Liver (tissue), 3 donors: ENCODE data around the gene PDE4B.

ENCODE experiments used
- HNF4A ChIP-seq, 2 donors: conservative IDR thresholded peaks; 2 replicates each; pipeline ENCODE4 v1.6.1; 2016; ENCODE audit warnings: antibody characterized with exemption in 2 of 2, mild to moderate bottlenecking in 2 of 2
- RAD21 ChIP-seq, 2 donors: IDR thresholded peaks; 2 replicates each; pipeline ENCODE4 v1.6.1; 2016; ENCODE audit warnings: antibody characterized with exemption in 2 of 2, mild to moderate bottlenecking in 2 of 2
- RXRA ChIP-seq, 2 donors: IDR thresholded peaks; 2 replicates each; pipeline ENCODE4 v1.6.1; 2017 to 2018; ENCODE audit warnings: antibody characterized with exemption in 2 of 2, mild to moderate bottlenecking in 1 of 2
- YY1 ChIP-seq: IDR thresholded peaks from 2 replicates; pipeline ENCODE4 v1.6.1; 2016; ENCODE audit warnings: antibody characterized with exemption, mild to moderate bottlenecking
- TF ChIP-seq, protein P1 (sequence below): fragments of 150-350 bp; IDR thresholded peaks from 2 replicates; pipeline ENCODE4 v1.5.1; 2017; ENCODE audit warnings: improper control_type of control experiment, low read depth, low read length; ENCODE audit not compliant: missing input control
- TF ChIP-seq, protein P2 (sequence below): IDR thresholded peaks from 2 replicates; pipeline ENCODE4 v1.6.1; 2016; ENCODE audit warnings: antibody characterized with exemption
- TF ChIP-seq, protein P3 (sequence below): IDR thresholded peaks from 2 replicates; pipeline ENCODE4 v1.6.1; 2016; ENCODE audit warnings: antibody characterized with exemption, mild to moderate bottlenecking
- TF ChIP-seq, protein P4 (sequence below): IDR thresholded peaks from 2 replicates; pipeline ENCODE4 v1.6.1; 2016; ENCODE audit warnings: antibody characterized with exemption
- donor health status: healthy.
- donor health status: healthy.

DNA sequence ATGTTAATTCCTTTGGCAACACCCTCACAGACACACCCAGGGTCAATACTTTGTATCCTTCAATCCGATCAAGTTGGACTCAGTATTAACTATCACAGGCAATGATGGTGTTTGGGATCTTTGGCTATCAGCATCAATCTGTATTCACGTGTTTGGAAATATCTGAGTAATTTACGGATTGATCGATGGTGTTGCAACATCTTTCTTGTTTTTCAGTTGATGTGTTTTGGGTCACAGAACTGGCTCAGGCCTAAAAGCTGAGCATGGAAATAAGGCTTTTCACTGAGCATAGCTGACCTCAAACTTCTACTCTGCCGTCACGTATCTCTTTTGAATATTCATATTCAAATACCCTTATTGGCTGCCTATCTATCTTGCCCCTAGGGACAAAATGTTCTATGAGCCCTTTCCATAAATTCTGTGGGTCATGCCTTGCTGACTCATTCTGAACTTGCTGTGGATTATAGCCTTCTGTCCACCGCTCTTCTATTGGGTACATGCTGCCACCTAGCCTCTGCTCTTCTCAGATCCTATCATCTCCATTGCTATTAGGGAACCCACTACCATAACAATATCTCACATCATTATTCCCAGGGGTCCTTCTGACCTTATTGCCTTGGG lies 156.0 kb downstream of the PDE4B start:
- TF ChIP-seq, protein P1, sequence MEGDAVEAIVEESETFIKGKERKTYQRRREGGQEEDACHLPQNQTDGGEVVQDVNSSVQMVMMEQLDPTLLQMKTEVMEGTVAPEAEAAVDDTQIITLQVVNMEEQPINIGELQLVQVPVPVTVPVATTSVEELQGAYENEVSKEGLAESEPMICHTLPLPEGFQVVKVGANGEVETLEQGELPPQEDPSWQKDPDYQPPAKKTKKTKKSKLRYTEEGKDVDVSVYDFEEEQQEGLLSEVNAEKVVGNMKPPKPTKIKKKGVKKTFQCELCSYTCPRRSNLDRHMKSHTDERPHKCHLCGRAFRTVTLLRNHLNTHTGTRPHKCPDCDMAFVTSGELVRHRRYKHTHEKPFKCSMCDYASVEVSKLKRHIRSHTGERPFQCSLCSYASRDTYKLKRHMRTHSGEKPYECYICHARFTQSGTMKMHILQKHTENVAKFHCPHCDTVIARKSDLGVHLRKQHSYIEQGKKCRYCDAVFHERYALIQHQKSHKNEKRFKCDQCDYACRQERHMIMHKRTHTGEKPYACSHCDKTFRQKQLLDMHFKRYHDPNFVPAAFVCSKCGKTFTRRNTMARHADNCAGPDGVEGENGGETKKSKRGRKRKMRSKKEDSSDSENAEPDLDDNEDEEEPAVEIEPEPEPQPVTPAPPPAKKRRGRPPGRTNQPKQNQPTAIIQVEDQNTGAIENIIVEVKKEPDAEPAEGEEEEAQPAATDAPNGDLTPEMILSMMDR, result no peak
- TF ChIP-seq, protein P2, sequence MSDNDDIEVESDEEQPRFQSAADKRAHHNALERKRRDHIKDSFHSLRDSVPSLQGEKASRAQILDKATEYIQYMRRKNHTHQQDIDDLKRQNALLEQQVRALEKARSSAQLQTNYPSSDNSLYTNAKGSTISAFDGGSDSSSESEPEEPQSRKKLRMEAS, result no peak
- peak in 1 of 2 donors; percentile 13 for TF ChIP-seq RAD21 (IDR thresholded peaks at IDR 0.05)
- TF ChIP-seq, protein P3, sequence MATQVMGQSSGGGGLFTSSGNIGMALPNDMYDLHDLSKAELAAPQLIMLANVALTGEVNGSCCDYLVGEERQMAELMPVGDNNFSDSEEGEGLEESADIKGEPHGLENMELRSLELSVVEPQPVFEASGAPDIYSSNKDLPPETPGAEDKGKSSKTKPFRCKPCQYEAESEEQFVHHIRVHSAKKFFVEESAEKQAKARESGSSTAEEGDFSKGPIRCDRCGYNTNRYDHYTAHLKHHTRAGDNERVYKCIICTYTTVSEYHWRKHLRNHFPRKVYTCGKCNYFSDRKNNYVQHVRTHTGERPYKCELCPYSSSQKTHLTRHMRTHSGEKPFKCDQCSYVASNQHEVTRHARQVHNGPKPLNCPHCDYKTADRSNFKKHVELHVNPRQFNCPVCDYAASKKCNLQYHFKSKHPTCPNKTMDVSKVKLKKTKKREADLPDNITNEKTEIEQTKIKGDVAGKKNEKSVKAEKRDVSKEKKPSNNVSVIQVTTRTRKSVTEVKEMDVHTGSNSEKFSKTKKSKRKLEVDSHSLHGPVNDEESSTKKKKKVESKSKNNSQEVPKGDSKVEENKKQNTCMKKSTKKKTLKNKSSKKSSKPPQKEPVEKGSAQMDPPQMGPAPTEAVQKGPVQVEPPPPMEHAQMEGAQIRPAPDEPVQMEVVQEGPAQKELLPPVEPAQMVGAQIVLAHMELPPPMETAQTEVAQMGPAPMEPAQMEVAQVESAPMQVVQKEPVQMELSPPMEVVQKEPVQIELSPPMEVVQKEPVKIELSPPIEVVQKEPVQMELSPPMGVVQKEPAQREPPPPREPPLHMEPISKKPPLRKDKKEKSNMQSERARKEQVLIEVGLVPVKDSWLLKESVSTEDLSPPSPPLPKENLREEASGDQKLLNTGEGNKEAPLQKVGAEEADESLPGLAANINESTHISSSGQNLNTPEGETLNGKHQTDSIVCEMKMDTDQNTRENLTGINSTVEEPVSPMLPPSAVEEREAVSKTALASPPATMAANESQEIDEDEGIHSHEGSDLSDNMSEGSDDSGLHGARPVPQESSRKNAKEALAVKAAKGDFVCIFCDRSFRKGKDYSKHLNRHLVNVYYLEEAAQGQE, result no peak
- TF ChIP-seq, protein P4, sequence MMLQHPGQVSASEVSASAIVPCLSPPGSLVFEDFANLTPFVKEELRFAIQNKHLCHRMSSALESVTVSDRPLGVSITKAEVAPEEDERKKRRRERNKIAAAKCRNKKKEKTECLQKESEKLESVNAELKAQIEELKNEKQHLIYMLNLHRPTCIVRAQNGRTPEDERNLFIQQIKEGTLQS, result no peak
- TF ChIP-seq RXRA (IDR thresholded peaks at IDR 0.05), result no peak
- no peak for TF ChIP-seq YY1
- TF ChIP-seq HNF4A (conservative IDR thresholded peaks at IDR 0.05), result no peak
